Left cardiac atrium (tissue), 4 donors: Measurements from ENCODE around the gene OPCML. TPM values are rescaled to one million over a fixed set of nuclear protein-coding genes. Genes with fewer than 3 reads are reported as not detected.
"Not testable (repeated sequence)": the region's sequence is repeated elsewhere in the genome, so short reads cannot be mapped to it uniquely, and the experiment has no call there.

Experiments
- ATAC-seq, 2 donors: fragments of 200-7000 bp; cut with Tn5 transposase; one replicate each; pipeline ENCODE4 v1.9.1; 2020; ENCODE audit warnings: mild to moderate bottlenecking in 2 of 2, moderate library complexity in 2 of 2
- DNase-seq: peaks from one replicate; pipeline ENCODE4 v3.0.0-alpha.2; 2020
- intact Hi-C, 2 donors: fragments of 100-400 bp; cut with DNase I; formaldehyde crosslinking; loops; one replicate each; pipeline versions ENCODE4 v1.14.1 to v1.15.1; 2022 to 2023
- total RNA-seq, 2 donors: library from RNA; stranded (reverse); fragmentation: NEBNext Ultra II Directional; extraction: Animal tissue kit (Norgen Biotek cat#: 25700); gene quantifications; one replicate each; pipeline ENCODE4 v1.2.1, GENCODE V29; 2021
- donor health status: DM: no; HTN: yes; CAD: no.
- donor health status: DM: no; HTN: yes; CAD: no; lungs with severe emphysema.
- donor health status: DM: yes; HTN: yes; CAD: no.
- donor health status: Dilated cardiomyopathy.

OPCML gene
- total RNA-seq, 2 donors from 2014 or later = 0.76 TPM; not detected in 1

DNA sequence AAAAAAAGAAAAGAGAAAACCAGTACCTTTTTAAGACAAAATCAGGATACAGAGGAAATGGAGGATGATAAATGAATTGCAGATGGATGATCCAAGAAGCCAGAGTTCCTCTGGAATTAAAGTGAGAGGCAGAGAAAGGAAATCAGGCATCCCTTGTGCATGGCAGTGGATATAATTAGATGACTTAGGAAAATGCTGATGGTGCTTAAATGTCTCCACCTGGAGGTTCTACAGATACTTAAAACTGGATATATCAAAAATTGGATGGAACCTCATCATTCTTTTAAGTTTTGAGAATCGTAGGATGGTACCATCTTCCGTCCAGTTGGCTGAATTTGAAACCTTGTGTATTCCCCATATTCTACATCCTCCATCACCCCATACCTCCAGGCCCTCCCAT is 1121.9 kb downstream of the OPCML start:
- ATAC-seq (no peak), DNase-seq (no peak)
- intact Hi-C loops = no loop called here

DNA sequence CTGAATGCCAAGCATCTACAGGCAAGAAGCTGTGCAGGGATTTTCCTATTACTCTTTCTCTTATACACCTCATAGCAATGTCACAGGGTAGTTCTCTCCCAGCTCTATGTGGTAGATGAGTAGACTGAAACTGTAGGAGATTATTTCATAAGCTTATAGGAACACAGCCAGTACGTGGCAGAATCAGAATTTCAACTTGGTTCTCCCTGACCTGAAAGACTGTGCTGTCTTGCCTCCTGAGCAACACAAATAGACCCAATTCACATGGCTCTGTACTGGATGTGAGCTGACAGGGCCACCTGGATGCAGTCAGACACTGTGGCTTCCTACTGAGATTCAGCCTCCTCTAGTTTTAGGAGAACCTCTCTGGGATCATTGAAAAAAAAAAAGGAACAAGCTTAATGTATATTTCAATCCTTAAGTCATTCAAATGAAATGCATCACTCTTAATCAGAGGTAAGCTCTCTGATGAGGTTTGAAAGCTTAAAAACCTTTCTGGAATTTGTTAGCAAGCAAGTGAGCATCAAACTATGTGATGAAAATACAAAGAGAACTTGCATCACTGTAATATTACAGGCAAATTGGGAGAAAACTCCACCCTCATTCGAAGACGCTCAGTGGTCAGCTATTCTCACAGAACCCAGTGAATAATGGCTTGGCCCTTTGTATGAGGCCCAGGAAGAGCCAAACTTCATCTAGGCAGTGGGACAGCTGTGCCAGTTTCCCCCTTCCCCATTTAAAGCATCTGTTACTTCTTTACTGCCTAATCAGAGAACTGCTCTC is 1122.5 kb downstream of the OPCML start:
- intact Hi-C loops = no loop called here

GRCh38 chr11:132408877-132409276 is 1123.4 kb downstream of the OPCML start:
- ATAC-seq (no peak), DNase-seq (no peak)
- intact Hi-C loops = no loop called here

More for the DNA sequence above, 1122.5 kb downstream of the OPCML start:
- DNase-seq (no peak), ATAC-seq (no peak)

- intact Hi-C loops = no loop called here
- ATAC-seq = no peak
- DNase-seq = no peak
Observed at GRCh38 chr11:132405728-132406127, 1126.6 kb downstream of the OPCML start.

DNA sequence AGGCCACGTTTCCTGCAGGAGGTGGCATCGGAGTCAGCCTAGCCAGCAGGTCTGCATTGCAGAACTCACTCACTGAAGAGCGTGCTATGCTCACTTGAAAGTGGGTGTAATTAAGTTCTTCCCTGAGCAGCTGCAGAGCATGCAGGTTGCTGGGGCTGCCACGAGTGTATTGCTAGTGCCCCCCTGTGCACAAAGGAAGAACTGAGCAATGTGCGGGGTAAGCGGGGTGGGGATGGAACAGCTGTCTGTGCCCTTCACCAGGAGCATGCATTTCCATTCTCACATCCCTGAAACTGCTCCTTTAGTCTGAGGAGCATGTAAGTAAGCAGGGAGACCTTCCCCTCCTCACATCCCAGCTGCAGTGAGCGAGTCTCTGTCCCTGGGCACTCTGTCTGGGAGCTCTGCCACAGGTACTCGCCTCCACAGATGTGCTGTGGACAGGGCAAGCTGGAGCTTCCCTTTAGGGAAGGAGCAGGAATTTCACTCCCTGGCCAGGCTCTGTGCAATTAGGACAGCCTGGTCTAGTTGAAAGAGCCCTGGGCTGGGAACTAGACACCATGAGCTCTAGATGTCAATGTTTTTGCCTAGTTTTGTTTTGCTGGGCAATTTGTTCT is 1130.1 kb downstream of the OPCML start:
- intact Hi-C loops = loop anchor here in 1 of 2 donors (5.0 kb wide), 3 partner anchors 275 to 535 kb away; no protein-coding TSS in a partner anchor
- DNase-seq = no peak
- peak; percentile 78 to 90 for ATAC-seq

- ATAC-seq = no peak
- intact Hi-C loops = loop anchor here in 1 of 2 donors (10.0 kb wide), 1 partner anchor 82 kb away; no protein-coding TSS in a partner anchor
Observed at GRCh38 chr11:132396318-132396717, 1136.0 kb downstream of the OPCML start.

DNA sequence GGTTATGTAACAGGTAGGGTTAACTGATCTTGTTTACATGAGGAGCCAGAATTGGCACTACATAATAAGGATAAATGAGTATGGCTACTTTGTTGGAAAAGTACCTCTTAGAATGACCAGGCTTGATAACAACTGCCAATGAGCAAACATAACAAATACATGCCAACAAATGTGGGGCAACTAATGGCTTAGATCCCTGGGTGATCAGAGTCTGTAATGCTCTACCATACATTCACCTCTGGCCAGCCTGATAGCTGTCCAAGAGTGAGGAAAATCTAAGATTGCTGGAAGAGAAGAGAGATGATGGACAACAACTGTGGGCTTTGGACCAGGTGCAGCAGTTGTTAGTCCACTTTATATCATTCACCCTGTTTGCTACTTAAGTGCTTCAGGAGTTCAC is 1136.9 kb downstream of the OPCML start:
- DNase-seq = no peak
- no peak for ATAC-seq
- intact Hi-C loops = loop anchor here in 1 of 2 donors (10.0 kb wide), 1 partner anchor 81 kb away; no protein-coding TSS in a partner anchor

More at GRCh38 chr11:132396318-132396717, 1136.0 kb downstream of the OPCML start:
- DNase-seq = no peak

DNA sequence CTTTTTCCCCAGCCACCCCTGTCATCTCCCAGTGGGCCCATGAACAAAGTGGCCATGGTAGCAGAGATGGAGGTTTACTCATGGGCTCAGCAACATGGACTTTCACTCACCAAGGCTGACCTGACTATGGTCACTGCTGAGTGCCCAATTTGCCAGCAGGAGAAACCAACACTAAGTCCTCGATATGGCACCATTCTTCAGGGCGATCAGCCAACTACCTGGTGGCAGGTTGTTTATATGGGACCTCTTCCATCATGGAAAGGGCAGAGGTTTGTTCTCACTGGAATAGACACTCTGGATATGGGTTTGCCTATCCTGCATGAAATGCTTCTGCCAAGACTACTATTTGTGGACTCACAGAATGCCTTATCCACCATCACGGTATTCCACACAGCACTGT is 1152.8 kb downstream of the OPCML start:
- DNase-seq = no peak
- no peak for ATAC-seq
- intact Hi-C loops = no loop called here

DNA sequence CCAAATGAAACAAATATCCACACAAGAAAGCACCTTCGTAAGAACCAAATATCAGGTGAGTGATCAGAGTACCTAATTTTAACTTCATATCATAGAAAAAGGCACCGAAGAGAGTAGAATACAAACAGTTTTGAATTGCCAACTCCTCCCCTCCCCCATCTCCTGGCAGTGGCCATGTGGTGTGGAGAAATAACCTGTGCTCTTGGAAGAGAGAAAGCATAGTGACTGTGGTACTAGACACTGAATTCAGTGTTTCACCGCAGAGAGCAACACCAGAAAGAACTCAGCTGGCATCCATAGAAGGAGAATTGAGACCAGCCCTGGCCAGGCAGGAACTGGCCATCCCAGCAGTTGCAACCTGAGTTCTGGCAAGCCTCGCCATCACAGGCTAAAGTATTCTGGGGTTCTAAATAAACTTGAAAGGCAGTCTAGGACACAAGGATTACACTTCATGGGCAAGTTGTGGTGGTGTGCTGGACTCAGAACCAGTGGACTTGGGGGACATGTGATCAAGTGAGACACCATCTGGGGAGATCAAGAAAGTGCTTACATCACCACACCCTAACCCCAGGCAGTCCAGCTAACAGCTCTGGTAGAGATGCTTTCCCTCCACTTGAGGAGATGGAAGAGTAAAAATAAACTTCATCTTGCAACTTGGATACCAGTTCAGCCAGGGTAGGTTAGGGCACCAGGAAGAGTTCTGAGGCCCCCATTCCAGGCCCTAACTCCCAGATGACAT is 1158.7 kb downstream of the OPCML start:
- ATAC-seq (no peak), DNase-seq (no peak)
- intact Hi-C loops = no loop called here

- intact Hi-C loops, DNase-seq, ATAC-seq: not testable (repeated sequence)
Observed at GRCh38 chr11:132370114-132370513, 1162.2 kb downstream of the OPCML start.

DNA sequence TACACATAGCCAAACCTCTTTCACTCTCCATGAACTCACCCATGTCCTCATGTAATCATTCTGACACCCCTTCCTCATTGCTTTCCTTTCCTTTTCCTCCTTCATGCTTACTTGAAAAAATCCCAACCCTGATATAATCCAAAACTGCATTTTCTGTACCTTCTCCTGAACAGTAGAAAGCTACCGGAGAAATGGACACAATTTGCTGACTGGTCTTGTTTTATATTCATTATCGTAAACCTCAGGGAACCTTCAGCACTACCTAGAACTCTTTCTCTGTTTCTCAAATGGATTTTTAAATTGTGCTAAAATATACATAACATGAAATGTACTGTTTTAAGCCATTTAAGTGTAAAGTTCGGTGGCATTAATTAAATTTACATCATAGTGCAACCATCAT is 1165.0 kb downstream of the OPCML start:
- no peak for DNase-seq
- intact Hi-C loops = no loop called here
- ATAC-seq = no peak

DNA sequence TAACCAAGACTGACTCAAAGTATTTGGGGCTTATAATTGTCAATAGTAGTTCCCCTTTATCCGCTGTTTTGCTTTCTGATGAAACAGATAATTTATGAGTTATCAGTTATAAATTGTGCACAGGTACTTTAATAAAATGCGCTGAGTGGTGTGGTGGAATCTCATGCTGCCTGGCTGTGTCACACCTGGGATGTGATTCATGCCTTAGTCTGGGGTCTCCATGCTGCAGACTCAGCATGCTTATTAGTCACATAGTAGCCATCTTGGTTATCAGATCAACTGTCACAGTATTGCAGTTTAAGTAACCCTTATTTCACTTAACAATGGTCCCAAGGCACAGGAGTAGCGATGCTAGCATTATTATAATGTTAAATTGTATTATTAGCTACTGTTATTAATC is 1166.7 kb downstream of the OPCML start:
- ATAC-seq (no peak), DNase-seq (no peak)
- intact Hi-C loops = no loop called here
